Lung (tissue), 12 donors: ENCODE results near the gene SLC5A1. TPM values are rescaled to one million over a fixed set of nuclear protein-coding genes. Genes with fewer than 3 reads are reported as not detected.

Experiments
- ATAC-seq: fragments of 200-7000 bp; cut with Tn5 transposase; one replicate; pipeline ENCODE4 v1.9.1; 2020; ENCODE audit warnings: moderate number of reproducible peaks; ENCODE audit not compliant: insufficient read depth, low FRiP score
- DNase-seq, 3 donors: peaks; one replicate each; pipeline ENCODE4 v3.0.0-alpha.2; 2013 to 2017
- H3K27ac ChIP-seq, 2 donors: one replicate each; pipeline ENCODE4 v1.5.1; 2013; ENCODE audit warnings: mild to moderate bottlenecking in 2 of 2, moderate library complexity in 2 of 2, control low read depth in 1 of 2, inconsistent platforms in 1 of 2, low read depth in 1 of 2, low read length in 1 of 2
- H3K27me3 ChIP-seq, 3 donors: one replicate each; pipeline ENCODE4 v1.5.1; 2013; ENCODE audit warnings: low read length in 2 of 3; ENCODE audit not compliant: control insufficient read depth in 3 of 3, insufficient read depth in 3 of 3
- H3K36me3 ChIP-seq, 4 donors: one replicate each; pipeline ENCODE4 v1.5.1; 2013; ENCODE audit warnings: low read length in 4 of 4, mild to moderate bottlenecking in 1 of 4, moderate library complexity in 1 of 4; ENCODE audit not compliant: control insufficient read depth in 4 of 4, insufficient read depth in 4 of 4
- H3K4me1 ChIP-seq, 5 donors: one replicate each; pipeline ENCODE4 v1.5.1; 2013; ENCODE audit warnings: low read length in 5 of 5, mild to moderate bottlenecking in 2 of 5, moderate library complexity in 1 of 5; ENCODE audit not compliant: control insufficient read depth in 5 of 5, insufficient read depth in 5 of 5
- H3K4me3 ChIP-seq: one replicate; pipeline ENCODE4 v1.5.1; 2013; ENCODE audit warnings: mild to moderate bottlenecking, control low read depth, moderate library complexity
- H3K9ac ChIP-seq, 2 donors: one replicate each; pipeline ENCODE4 v1.5.1; 2013; ENCODE audit warnings: low read length in 2 of 2, control low read depth in 1 of 2; ENCODE audit not compliant: insufficient read depth in 1 of 2
- H3K9me3 ChIP-seq, 4 donors: one replicate each; pipeline ENCODE4 v1.5.1; 2013; ENCODE audit warnings: low read length in 3 of 4, mild to moderate bottlenecking in 1 of 4, moderate library complexity in 1 of 4; ENCODE audit not compliant: control insufficient read depth in 4 of 4, insufficient read depth in 3 of 4
- CTCF ChIP-seq: IDR thresholded peaks from 2 replicates; pipeline ENCODE4 v1.5.1; 2012; ENCODE audit warnings: mild to moderate bottlenecking; ENCODE audit errors: control extremely low read depth, extremely low read depth
- WGBS, 2 donors: extraction: QIAGEN DNeasy Blood & Tissue Kit; methylation state at CpG; one replicate each; pipeline ENCODE4 v1.1.7; 2013; 5-methylcytosine and 5-hydroxymethylcytosine counted together
- polyA plus RNA-seq, 2 donors: library from polyadenylated mRNA; stranded (reverse); fragments of 200-250 nt; gene quantifications; one replicate each; pipeline ENCODE4 v1.2.1, GENCODE V29; 2013
- total RNA-seq, 2 donors: library from RNA; depleted of rRNA in 1 of 2; stranded (reverse); fragments of >200 nt in 1 of 2; gene quantifications; one replicate each; pipeline ENCODE4 v1.2.1, GENCODE V29; 2014 to 2021
- donor health status: control.
- donor health status: control.
- donor health status: Bipolar disorder and iron deficiency.
- donor health status: healthy.
- donor health status: DM: yes; HTN: yes; CAD: no.

Gene SLC5A1
- total and polyA plus RNA-seq, 4 donors = 0.35 to 3.5 (median 1.1) TPM

DNA sequence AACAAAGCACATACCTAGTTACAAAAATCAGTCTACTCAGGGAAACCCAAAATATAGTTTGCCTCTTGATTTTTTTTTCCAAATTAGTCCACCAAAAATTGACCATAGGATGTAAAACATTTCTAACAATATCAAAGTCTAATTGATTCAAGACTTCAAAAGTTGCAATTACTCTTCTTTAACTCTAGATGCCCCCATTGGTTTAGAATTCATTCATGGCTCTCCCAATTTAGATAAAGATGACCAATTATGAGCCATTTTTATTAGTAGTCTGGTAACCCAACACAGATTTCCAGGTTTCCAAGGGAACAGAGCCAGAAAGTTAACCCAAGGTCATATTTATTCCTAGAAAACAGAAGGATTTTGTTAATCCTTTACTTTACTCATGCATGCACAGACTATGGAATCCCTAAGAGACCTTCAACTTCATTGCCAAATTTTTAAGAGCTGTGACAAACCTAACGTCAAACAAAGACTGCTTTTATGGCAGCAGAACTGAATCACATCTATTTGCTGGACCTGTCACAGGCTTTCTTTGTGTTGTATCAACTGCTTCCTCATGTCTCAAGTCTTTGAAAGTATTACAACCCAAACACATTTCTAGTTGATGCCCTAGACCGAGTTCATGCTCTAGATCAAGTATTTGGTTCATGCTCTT, 60.7 kb downstream of the SLC5A1 start:
- 27 to 42% methylated on average over 2 of the region's 2 CpGs for WGBS, 2 donors
- no peaks in the 10 kb centered on the region for H3K9me3 ChIP-seq
- no peaks in the 10 kb centered on the region for H3K4me1 ChIP-seq
- no peak overlapping the region for H3K27ac ChIP-seq
- ATAC-seq = no peak
- peaks cover 0 to 8% (median 0%) of the 10 kb centered on the region in 4 donors for H3K36me3 ChIP-seq
- H3K4me3 ChIP-seq = no peak overlapping the region
- DNase-seq = peak in 2 of 3 donors; percentile 2 to 8
- H3K9ac ChIP-seq = no peak overlapping the region
- H3K27me3 ChIP-seq = peaks cover 0 to 2% (median 0%) of the 10 kb centered on the region in 3 donors
- TF ChIP-seq CTCF = peak; percentile 19

DNA sequence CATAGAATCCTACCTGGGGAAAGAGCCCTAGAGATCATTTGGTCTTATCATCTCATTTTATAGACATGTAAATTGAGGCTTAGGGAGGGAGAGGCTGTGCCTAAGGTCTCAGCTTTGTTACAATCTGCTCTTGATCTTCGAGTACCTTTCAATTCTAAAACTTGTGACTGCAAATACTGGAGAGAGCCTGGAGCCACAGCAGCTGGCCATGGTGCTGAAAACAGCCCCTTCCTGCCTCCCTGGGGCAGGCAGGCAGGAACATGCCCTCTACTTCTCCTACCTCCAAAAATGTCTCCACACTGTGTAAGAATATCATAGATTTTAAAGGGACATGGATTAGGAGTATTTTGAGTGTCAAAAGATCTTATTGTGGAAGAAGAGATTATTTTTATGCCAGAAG, 63.9 kb downstream of the SLC5A1 start:
- Histone ChIP-seq H3K9ac (no peak overlapping the region), H3K36me3 (peaks cover 0 to 5% (median 0%) of the 10 kb centered on the region in 4 donors), H3K27me3 (peaks cover 0 to 2% (median 0%) of the 10 kb centered on the region in 3 donors), H3K9me3 (no peaks in the 10 kb centered on the region), H3K27ac (no peak overlapping the region), H3K4me1 (no peaks in the 10 kb centered on the region), H3K4me3 (no peak overlapping the region)
- WGBS, 2 donors = 4 to 7% methylated on average over 1 of the region's 1 CpG
- ATAC-seq = no peak
- TF ChIP-seq CTCF = no peak
- DNase-seq = peak; percentile 9 to 41 (median 38)

DNA sequence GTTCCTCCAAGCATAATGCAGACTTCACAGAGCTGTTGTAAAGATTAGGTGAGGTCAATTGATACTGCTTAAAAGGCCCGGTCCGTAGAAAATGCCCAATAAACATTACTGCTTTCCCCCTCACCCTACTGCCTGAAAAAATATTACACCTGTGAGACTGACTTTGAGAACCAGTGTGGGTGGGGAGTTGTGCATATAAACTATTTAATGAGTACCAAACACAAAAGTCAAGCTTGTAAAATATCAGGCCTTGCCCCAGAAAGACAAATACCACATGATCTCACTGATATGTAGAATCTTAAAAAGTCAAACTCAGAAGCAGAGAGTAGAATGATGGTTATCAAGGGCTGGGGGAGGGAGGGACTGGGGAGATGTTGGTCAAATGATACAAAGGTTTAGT, 69.3 kb downstream of the SLC5A1 start:
- ATAC-seq = no peak
- DNase-seq = no peak
- Histone ChIP-seq H3K9ac (no peak overlapping the region), H3K4me3 (no peak overlapping the region), H3K27me3 (peaks cover 0 to 2% (median 0%) of the 10 kb centered on the region in 3 donors), H3K27ac (no peak overlapping the region), H3K36me3 (no peaks in the 10 kb centered on the region), H3K4me1 (no peaks in the 10 kb centered on the region), H3K9me3 (no peaks in the 10 kb centered on the region)
- no peak for TF ChIP-seq CTCF
- WGBS, 2 donors = 87 to 96% methylated on average over 2 of the region's 2 CpGs
